Transverse colon (tissue), 3 donors: ENCODE results near the gene HDGFL1.

Experiments used
- CTCF ChIP-seq, 5 experiments: fragments of 200-600 bp in 3 of 5; fragments of 450-650 bp in 2 of 5; sonication (generic) in 3 of 5; IDR thresholded peaks; 1 replicate in 2 of 5; 2 replicates in 3 of 5; pipeline ENCODE4 v1.5.1; 2016 to 2017; ENCODE audit warnings: antibody characterized with exemption in 5 of 5, inconsistent platforms in 3 of 5, mild to moderate bottlenecking in 2 of 5, moderate library complexity in 1 of 5
- POLR2A ChIP-seq: fragments of 450-650 bp; IDR thresholded peaks from one replicate; pipeline ENCODE4 v1.6.1; 2016; ENCODE audit warnings: antibody characterized with exemption, mild to moderate bottlenecking, moderate library complexity

- TF ChIP-seq POLR2A (no peak), CTCF (IDR thresholded peaks at IDR 0.05) (no peak)
These were observed 10.1 kb downstream of the HDGFL1 start for GRCh38 chr6:22579439-22579838.
